EL (cell line): Measurements from ENCODE around the gene LRRC2.
"Not testable (repeated sequence)": the region's sequence is repeated elsewhere in the genome, so short reads cannot be mapped to it uniquely, and the experiment has no call there.

Source experiments
- DNase-seq: peaks from one replicate; pipeline ENCODE4 v3.0.0-alpha.2; 2016

Gene LRRC2, protein sequence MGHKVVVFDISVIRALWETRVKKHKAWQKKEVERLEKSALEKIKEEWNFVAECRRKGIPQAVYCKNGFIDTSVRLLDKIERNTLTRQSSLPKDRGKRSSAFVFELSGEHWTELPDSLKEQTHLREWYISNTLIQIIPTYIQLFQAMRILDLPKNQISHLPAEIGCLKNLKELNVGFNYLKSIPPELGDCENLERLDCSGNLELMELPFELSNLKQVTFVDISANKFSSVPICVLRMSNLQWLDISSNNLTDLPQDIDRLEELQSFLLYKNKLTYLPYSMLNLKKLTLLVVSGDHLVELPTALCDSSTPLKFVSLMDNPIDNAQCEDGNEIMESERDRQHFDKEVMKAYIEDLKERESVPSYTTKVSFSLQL

GRCh38 chr3:46566040-46566641 lies at the start of gene LRRC2:
LRRC2 (minus strand) TSS chr3:46566302; CDS start chr3:46551591, 14,711 bp downstream.
- peak; percentile 67 for DNase-seq

- DNase-seq, result no peak
Observed at GRCh38 chr3:46615050-46615775, 49.1 kb upstream of the LRRC2 start.

GRCh38 chr3:46614431-46614830 lies 48.3 kb upstream of the LRRC2 start:
- DNase-seq, result no peak

GRCh38 chr3:46613313-46614005 lies 47.4 kb upstream of the LRRC2 start:
- no peak for DNase-seq

DNA sequence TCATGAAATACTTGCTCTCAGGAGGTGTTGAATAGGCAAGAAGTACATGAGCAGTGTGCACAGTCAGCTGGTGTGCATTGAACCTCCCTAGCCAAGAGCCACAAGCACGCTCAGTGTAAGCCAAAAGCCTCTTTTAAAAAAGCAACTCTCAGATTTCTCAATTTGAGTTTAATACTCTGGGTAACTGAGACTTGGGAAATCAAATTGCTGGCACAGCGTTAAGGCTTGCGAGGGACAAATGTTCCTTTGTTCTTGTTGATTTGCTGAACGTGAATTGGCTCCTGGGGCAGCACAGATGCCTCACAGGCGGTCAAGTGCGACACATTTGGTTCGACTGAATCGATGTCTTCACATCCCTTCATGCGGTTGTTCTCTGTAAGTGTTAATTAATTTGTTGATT lies 46.2 kb upstream of the LRRC2 start, which contains the start of gene FAM240A:
Gene FAM240A (plus strand): TSS at position 202 of the 400 bp plus-strand sequence. CDS start 159 bp downstream, at position 361.
- no peak for DNase-seq

- DNase-seq, result no peak
Observed at GRCh38 chr3:46609944-46610722, 44.0 kb upstream of the LRRC2 start.

- DNase-seq, result no peak
Observed at GRCh38 chr3:46609212-46609721, 43.2 kb upstream of the LRRC2 start.

DNA sequence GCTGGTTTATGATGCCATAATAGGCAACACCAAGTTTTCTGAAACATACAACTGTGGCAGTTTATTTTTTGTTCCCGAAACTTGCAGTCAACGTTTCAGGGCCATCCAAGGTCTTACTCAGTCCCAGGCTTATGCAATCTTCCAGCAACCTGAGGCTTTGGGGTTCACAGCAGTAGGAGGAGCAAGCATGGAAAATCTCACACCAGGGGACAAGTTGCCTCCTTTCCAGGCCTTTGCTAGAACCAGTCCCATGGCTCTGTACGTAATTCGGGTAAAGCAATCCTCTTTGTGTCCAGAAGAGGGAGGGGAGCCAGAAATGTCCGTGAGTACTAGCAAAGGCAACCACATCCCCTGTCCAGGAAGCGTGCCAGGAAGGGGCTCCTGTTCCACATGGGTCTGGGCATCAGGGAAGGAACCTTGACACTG lies 41.5 kb upstream of the LRRC2 start:
- no peak for DNase-seq

GRCh38 chr3:46604127-46604526 lies 38.0 kb upstream of the LRRC2 start:
- no peak for DNase-seq

- DNase-seq, result no peak
Observed at GRCh38 chr3:46603446-46604046, 37.4 kb upstream of the LRRC2 start.

DNA sequence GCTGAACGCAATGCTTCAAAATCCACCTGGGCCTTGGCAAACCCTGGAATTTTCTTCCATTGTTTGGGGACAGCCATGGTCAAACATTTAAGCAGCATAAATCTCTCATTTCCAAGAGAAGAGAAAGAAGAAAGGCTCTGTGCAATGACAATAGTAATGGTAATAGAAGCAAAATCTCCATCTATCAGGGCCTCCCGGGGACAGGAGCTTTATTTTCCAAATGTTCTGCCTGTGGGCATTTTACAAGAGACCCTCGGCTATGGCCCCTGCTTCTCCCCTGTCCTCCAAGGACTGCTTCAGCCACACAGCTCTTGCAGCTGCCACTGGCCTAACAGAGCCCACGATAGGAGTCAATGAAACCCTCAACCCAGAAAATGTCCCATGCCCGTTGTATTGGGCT lies 33.5 kb upstream of the LRRC2 start:
- no peak for DNase-seq

GRCh38 chr3:46595819-46596314 lies 29.8 kb upstream of the LRRC2 start:
- no peak for DNase-seq

- DNase-seq, result no peak
Observed at GRCh38 chr3:46594723-46595122, 28.6 kb upstream of the LRRC2 start.

DNA sequence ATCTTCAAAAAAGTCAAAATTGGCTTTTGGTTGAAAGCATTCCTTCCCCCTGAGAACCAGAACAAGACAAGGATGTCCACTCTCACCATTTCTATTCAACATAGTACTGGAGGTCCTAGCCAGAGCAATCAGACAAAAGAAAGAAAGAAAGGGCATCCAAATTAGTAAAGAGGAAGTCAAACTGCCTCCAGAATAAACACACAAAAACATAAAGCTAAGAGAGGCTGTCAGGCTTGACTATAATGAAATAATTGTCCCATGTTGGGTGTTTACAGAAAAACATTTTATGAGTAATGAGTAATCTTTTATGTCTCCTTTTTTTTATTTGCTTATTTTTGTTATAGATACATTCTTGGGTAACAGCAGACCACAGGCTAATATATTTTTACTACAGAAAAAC lies 27.9 kb upstream of the LRRC2 start:
- no peak for DNase-seq

- no peak for DNase-seq
Observed at GRCh38 chr3:46593274-46593862, 27.3 kb upstream of the LRRC2 start.

DNA sequence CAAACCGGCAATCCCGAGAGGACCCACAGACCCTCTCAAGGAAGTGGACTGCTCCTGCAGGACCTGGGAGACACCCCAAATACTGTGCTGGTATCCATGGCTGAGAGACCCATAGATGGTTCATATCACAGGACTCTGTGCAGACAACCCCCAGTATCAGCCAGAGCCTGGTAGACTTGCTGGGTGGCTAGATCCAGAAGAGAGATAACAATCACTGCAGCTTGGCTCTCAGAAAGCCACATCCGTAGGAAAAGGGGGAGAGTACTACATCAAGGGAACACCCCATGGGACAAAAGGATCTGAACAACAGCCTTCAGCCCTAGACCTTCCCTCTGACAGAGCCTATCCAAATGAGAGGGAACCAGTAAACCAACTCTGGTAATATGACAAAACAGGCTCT lies 21.2 kb upstream of the LRRC2 start:
- not testable (repeated sequence) for DNase-seq

- DNase-seq, result no peak
Observed at GRCh38 chr3:46586738-46587246, 20.7 kb upstream of the LRRC2 start.

GRCh38 chr3:46585799-46586693 lies 19.9 kb upstream of the LRRC2 start:
- DNase-seq, result no peak

- no peak for DNase-seq
Observed at GRCh38 chr3:46584598-46585467, 18.7 kb upstream of the LRRC2 start.
